Measurements from ENCODE around the gene NUDT19.
"Not testable (repeated sequence)": the region's sequence is repeated elsewhere in the genome, so short reads cannot be mapped to it uniquely, and the experiment has no call there.

DNA sequence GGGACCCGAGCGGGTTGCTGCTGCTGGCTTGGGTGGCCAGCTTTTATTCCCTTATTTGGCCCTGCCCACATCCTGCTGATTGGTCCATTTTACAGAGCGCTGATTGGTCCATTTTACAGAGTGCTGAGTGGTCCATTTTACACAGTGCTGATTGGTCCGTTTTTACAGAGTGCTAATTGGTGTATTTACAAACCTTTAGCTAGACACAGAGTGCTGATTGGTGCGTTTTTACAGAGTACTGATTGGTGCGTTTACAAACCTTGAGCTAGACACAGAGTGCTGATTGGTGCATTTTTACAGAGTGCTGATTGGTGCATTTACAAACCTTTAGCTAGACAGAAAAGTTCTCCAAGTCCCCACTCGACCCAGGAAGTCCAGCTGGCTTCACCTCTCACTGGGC is 8.5 kb downstream of the NUDT19 start:
- not testable (repeated sequence) for TF ChIP-seq POLR2A (IDR thresholded peaks at IDR 0.05); POLR2AphosphoS5 (IDR thresholded peaks at IDR 0.05; ENCODE audit: insufficient read depth in 1 of 2, low read depth in 1 of 2)

Measured in vagina (tissue), 2 donors.